ENCODE data around the gene SOD1. TPM values are rescaled to one million over a fixed set of nuclear protein-coding genes. Genes with fewer than 3 reads are reported as not detected.
A peak's percentile ranks its signal among the peaks of the same experiment; 100 is the strongest.
"Not testable (repeated sequence)": the region's sequence is repeated elsewhere in the genome, so short reads cannot be mapped to it uniquely, and the experiment has no call there.

Gene SOD1
- total RNA-seq, 1 donor from 2014 or later: 154 TPM

- peak; percentile 47 for ATAC-seq
- Histone ChIP-seq H3K9me3 (no peaks in the 10 kb centered on the region), H3K36me3 (no peaks in the 10 kb centered on the region), H3K27me3 (no peaks in the 10 kb centered on the region), H3K4me3 (no peak overlapping the region), H3K4me1 (no peaks in the 10 kb centered on the region), H3K27ac (no peak overlapping the region)
- TF ChIP-seq, protein P1, sequence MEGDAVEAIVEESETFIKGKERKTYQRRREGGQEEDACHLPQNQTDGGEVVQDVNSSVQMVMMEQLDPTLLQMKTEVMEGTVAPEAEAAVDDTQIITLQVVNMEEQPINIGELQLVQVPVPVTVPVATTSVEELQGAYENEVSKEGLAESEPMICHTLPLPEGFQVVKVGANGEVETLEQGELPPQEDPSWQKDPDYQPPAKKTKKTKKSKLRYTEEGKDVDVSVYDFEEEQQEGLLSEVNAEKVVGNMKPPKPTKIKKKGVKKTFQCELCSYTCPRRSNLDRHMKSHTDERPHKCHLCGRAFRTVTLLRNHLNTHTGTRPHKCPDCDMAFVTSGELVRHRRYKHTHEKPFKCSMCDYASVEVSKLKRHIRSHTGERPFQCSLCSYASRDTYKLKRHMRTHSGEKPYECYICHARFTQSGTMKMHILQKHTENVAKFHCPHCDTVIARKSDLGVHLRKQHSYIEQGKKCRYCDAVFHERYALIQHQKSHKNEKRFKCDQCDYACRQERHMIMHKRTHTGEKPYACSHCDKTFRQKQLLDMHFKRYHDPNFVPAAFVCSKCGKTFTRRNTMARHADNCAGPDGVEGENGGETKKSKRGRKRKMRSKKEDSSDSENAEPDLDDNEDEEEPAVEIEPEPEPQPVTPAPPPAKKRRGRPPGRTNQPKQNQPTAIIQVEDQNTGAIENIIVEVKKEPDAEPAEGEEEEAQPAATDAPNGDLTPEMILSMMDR (IDR thresholded peaks at IDR 0.05): no peak
- DNase-seq: no peak
- intact Hi-C loops (cut with DNase I): no loop called here
These were observed 29.4 kb upstream of the SOD1 start for GRCh38 chr21:31629972-31630711.

- DNase-seq; H3K27me3 ChIP-seq; H3K4me3 ChIP-seq; H3K4me1 ChIP-seq; H3K27ac ChIP-seq; intact Hi-C loops (cut with DNase I); ATAC-seq; H3K36me3 ChIP-seq; H3K9me3 ChIP-seq: not testable (repeated sequence)
These were observed 27.6 kb upstream of the SOD1 start for GRCh38 chr21:31631881-31632280.

- TF ChIP-seq, protein P1 (IDR thresholded peaks at IDR 0.05): no peak
- DNase-seq (no peak), ATAC-seq (no peak)
- Histone ChIP-seq H3K9me3 (no peaks in the 10 kb centered on the region), H3K4me3 (no peak overlapping the region), H3K4me1 (no peaks in the 10 kb centered on the region), H3K36me3 (no peaks in the 10 kb centered on the region), H3K27ac (no peak overlapping the region), H3K27me3 (no peaks in the 10 kb centered on the region)
- intact Hi-C loops (cut with DNase I): no loop called here
These were observed 24.5 kb upstream of the SOD1 start for GRCh38 chr21:31634993-31635392.

DNA sequence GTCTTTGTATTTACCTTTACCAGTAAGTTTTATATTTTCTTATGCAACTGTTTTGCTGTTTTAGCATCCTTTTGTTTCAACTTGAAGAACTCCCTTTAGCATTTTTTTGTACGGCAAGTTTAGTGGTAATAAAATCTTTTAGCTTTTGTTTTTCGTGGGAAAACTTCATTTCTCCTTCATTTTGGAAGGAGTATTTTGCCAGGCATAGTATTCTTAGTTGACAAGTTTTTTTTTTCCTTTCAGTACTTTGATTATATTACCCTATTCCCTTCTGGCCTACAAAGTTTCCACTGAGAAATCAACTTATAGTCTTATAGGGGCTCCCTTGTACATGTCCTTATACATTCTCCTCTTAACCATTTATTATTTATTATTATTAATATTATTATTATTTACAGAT, 22.6 kb upstream of the SOD1 start:
- TF ChIP-seq, protein P1 (IDR thresholded peaks at IDR 0.05): no peak
- DNase-seq: no peak
- Histone ChIP-seq H3K4me3 (no peak overlapping the region), H3K36me3 (no peaks in the 10 kb centered on the region), H3K27me3 (no peaks in the 10 kb centered on the region), H3K27ac (no peak overlapping the region), H3K4me1 (no peaks in the 10 kb centered on the region), H3K9me3 (no peaks in the 10 kb centered on the region)
- intact Hi-C loops (cut with DNase I): no loop called here
- ATAC-seq: no peak

- intact Hi-C loops (cut with DNase I): no loop called here
- Histone ChIP-seq H3K4me3 (no peak overlapping the region), H3K36me3 (no peaks in the 10 kb centered on the region), H3K27me3 (no peaks in the 10 kb centered on the region), H3K9me3 (no peaks in the 10 kb centered on the region), H3K4me1 (no peaks in the 10 kb centered on the region), H3K27ac (no peak overlapping the region)
- DNase-seq (no peak), ATAC-seq (no peak)
- TF ChIP-seq, protein P1 (IDR thresholded peaks at IDR 0.05): no peak
These were observed 18.0 kb upstream of the SOD1 start for GRCh38 chr21:31641416-31641922.

DNA sequence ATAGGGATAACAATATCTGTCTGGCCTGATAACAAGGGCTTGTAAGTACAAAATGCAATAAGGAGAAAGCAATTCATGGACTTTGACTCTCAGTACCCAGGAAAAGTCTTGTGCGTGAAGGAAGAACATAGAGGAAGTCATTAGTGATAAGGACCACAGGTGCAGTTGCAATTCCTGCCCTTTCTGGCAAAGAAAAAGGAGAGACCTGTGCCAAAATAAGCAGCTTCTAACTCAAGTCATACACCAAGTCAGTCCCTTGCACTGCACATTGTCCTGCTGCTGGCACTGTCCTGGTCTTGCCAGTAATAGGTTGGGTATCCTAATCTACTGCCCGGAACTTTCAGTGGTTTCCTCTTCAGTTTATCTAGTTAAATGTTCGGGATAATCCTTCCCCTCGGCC, 14.8 kb upstream of the SOD1 start:
- intact Hi-C loops (cut with DNase I): no loop called here
- no peak overlapping the region for H3K4me3 ChIP-seq
- TF ChIP-seq, protein P1 (IDR thresholded peaks at IDR 0.05): no peak
- no peaks in the 10 kb centered on the region for H3K36me3 ChIP-seq
- H3K4me1 ChIP-seq: no peaks in the 10 kb centered on the region
- H3K27me3 ChIP-seq: no peaks in the 10 kb centered on the region
- DNase-seq: no peak
- H3K9me3 ChIP-seq: no peaks in the 10 kb centered on the region
- no peak for ATAC-seq
- no peak overlapping the region for H3K27ac ChIP-seq
